ENCODE measurements around the gene NMNAT3.

The NMNAT3 gene

DNA sequence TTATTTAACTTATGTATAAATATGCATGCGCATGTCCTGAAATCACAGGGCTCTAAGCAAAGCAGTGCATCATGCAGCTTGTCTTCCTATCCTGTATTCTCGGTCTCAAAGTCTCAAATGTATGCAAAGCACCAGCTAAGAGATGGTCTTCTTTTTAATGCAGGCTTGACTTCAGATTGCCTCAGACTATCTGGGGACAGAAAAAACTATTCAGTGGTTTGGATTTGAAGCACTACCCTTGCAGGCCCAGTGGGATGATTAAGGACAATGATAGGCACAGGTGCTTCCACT is 18.5 kb upstream of the NMNAT3 start:
- no peak overlapping the region for H3K9ac ChIP-seq
- no peak overlapping the region for H3K4me2 ChIP-seq
- no peaks in the 10 kb centered on the region for H4K20me1 ChIP-seq (ENCODE audit: insufficient read depth)
- H3K36me3 ChIP-seq (ENCODE audit: insufficient read depth) = no peaks in the 10 kb centered on the region
- no peak overlapping the region for H2AFZ ChIP-seq (ENCODE audit: low read depth)
- no peaks in the 10 kb centered on the region for H3K79me2 ChIP-seq (ENCODE audit: insufficient read depth, low read depth)
- H3K4me3 ChIP-seq (IDR thresholded peaks at IDR 0.05; ENCODE audit: insufficient read depth, low read depth, low read length) = no peak overlapping the region
- no peaks in the 10 kb centered on the region for H3K27me3 ChIP-seq (ENCODE audit: insufficient read depth, low read depth)
- H3K27ac ChIP-seq = no peak overlapping the region
- peaks cover 6% of the 10 kb centered on the region for H3K4me1 ChIP-seq (ENCODE audit: low read depth, poor library complexity, severe bottlenecking)
- TF ChIP-seq, protein P1, sequence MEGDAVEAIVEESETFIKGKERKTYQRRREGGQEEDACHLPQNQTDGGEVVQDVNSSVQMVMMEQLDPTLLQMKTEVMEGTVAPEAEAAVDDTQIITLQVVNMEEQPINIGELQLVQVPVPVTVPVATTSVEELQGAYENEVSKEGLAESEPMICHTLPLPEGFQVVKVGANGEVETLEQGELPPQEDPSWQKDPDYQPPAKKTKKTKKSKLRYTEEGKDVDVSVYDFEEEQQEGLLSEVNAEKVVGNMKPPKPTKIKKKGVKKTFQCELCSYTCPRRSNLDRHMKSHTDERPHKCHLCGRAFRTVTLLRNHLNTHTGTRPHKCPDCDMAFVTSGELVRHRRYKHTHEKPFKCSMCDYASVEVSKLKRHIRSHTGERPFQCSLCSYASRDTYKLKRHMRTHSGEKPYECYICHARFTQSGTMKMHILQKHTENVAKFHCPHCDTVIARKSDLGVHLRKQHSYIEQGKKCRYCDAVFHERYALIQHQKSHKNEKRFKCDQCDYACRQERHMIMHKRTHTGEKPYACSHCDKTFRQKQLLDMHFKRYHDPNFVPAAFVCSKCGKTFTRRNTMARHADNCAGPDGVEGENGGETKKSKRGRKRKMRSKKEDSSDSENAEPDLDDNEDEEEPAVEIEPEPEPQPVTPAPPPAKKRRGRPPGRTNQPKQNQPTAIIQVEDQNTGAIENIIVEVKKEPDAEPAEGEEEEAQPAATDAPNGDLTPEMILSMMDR (conservative IDR thresholded peaks at IDR 0.05; ENCODE audit: low read depth, low read length) = no peak

DNA sequence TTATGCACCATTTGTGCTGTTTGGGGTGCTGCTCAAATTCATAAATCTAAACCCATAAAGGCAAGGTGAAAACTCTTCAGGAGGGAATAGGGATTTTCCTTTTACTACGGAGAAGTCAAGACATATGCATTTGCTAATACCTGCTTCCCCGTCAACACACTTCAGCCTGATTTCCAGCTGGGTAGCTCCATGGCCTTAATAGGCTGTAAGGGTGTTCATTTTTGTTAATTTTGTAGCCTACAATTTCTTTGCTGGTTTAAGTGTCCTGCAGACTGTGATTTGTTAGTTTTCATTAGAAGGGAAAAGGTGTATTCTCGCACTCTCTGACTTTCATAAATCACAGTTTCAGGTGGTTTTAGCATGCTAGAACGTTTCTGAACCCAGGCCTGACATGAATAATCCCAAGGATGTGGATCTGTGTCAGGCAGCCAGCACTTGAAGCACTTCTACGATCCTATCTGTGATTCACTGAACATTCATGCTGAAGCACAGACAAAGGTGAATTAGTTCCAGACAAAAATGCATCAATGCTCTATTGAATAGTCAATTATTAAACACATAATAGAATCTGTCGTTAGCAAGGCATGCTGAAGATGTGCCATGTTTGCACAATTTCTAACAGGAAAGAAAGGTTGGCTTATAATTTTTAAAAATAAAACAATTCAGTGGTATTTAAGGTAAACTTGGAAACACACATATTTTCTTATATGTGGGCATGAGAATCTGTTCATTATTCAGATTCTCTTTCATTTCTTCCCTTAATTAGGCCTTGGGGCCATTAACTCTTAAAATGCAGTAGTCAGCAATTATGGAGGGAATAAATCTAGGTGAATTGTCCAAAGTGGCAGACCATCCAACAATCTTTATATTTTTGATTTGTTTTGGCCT is 17.9 kb upstream of the NMNAT3 start:
- Histone ChIP-seq H3K4me1 (ENCODE audit: low read depth, poor library complexity, severe bottlenecking) (peaks cover 6% of the 10 kb centered on the region), H3K9ac (no peak overlapping the region), H3K4me2 (no peak overlapping the region), H3K27ac (no peak overlapping the region), H3K4me3 (IDR thresholded peaks at IDR 0.05; ENCODE audit: insufficient read depth, low read depth, low read length) (no peak overlapping the region), H3K27me3 (ENCODE audit: insufficient read depth, low read depth) (no peaks in the 10 kb centered on the region), H2AFZ (ENCODE audit: low read depth) (no peak overlapping the region), H3K79me2 (ENCODE audit: insufficient read depth, low read depth) (no peaks in the 10 kb centered on the region), H4K20me1 (ENCODE audit: insufficient read depth) (no peaks in the 10 kb centered on the region), H3K36me3 (ENCODE audit: insufficient read depth) (no peaks in the 10 kb centered on the region)
- TF ChIP-seq, protein P1 (conservative IDR thresholded peaks at IDR 0.05; ENCODE audit: low read depth, low read length) = no peak

DNA sequence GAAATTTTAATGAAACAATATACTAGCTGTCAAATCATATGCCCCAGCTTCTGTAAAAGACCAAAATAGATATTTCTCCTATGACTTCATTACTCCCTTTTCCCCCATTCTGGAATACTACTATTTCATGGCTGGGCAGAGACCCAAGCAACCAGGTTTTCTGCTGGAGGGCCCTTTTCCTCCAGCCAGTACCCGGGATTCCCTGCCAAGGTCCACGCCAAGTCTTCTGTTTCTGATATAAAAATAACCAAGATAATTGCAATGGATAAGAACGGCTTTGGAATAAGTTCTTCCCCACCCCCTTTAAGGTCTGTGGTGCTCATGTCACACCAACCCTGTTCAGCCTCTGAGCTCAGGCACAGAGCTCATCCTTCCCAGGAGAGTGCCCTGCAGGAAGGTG is 17.2 kb upstream of the NMNAT3 start:
- H3K4me2 ChIP-seq = no peak overlapping the region
- no peak overlapping the region for H3K9ac ChIP-seq
- no peak overlapping the region for H3K27ac ChIP-seq
- H4K20me1 ChIP-seq (ENCODE audit: insufficient read depth) = no peaks in the 10 kb centered on the region
- TF ChIP-seq, protein P1 (conservative IDR thresholded peaks at IDR 0.05; ENCODE audit: low read depth, low read length) = no peak
- H3K36me3 ChIP-seq (ENCODE audit: insufficient read depth) = no peaks in the 10 kb centered on the region
- no peaks in the 10 kb centered on the region for H3K27me3 ChIP-seq (ENCODE audit: insufficient read depth, low read depth)
- peaks cover 6% of the 10 kb centered on the region for H3K4me1 ChIP-seq (ENCODE audit: low read depth, poor library complexity, severe bottlenecking)
- no peak overlapping the region for H2AFZ ChIP-seq (ENCODE audit: low read depth)
- no peaks in the 10 kb centered on the region for H3K79me2 ChIP-seq (ENCODE audit: insufficient read depth, low read depth)
- no peak overlapping the region for H3K4me3 ChIP-seq (IDR thresholded peaks at IDR 0.05; ENCODE audit: insufficient read depth, low read depth, low read length)

DNA sequence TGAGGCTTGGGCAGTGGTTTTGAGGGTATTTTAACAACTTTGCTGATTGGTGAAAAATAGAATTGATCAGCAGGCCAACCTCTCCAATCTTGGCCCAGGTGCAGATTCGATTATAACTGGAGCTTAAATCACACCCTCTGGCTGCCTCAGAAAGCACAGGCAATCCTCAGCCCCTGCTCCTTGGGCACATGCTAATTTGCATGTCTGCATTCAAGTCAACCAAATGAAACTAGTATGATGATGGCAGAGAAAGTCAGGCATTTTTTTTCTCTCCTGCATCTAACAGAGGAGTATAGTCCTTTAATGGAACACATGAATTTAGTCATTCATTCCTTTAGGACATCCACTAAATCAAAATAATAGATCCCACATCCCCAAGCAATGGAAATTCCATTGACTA is 16.8 kb upstream of the NMNAT3 start:
- TF ChIP-seq, protein P1 (conservative IDR thresholded peaks at IDR 0.05; ENCODE audit: low read depth, low read length) = no peak
- Histone ChIP-seq H3K36me3 (ENCODE audit: insufficient read depth) (no peaks in the 10 kb centered on the region), H3K27ac (no peak overlapping the region), H3K4me1 (ENCODE audit: low read depth, poor library complexity, severe bottlenecking) (peaks cover 6% of the 10 kb centered on the region), H3K27me3 (ENCODE audit: insufficient read depth, low read depth) (no peaks in the 10 kb centered on the region), H3K79me2 (ENCODE audit: insufficient read depth, low read depth) (no peaks in the 10 kb centered on the region), H3K9ac (no peak overlapping the region), H3K4me2 (no peak overlapping the region), H2AFZ (ENCODE audit: low read depth) (no peak overlapping the region), H3K4me3 (IDR thresholded peaks at IDR 0.05; ENCODE audit: insufficient read depth, low read depth, low read length) (no peak overlapping the region), H4K20me1 (ENCODE audit: insufficient read depth) (no peaks in the 10 kb centered on the region)
